WERI-Rb-1 (cell line): ENCODE results near the gene DYNC1I1.

Experiments
- DNase-seq: peaks from one replicate; pipeline ENCODE4 v3.0.0-alpha.2; 2020
- H3K27ac ChIP-seq: fragments of 250-450 bp; sonication (Bioruptor Pico); 2 replicates; pipeline ENCODE4 v1.5.1; 2020; ENCODE audit warnings: mild to moderate bottlenecking, moderate library complexity
- H3K27me3 ChIP-seq: fragments of 250-450 bp; sonication (Bioruptor Pico); 2 replicates; pipeline ENCODE4 v1.5.1; 2021; ENCODE audit warnings: mild to moderate bottlenecking, low read depth, moderate library complexity; ENCODE audit not compliant: insufficient read depth, severe bottlenecking
- H3K36me3 ChIP-seq: fragments of 250-450 bp; sonication (Bioruptor Pico); 2 replicates; pipeline ENCODE4 v1.5.1; 2020; ENCODE audit warnings: mild to moderate bottlenecking, moderate library complexity
- H3K4me3 ChIP-seq: 2 replicates; pipeline ENCODE4 v1.5.1; 2011; ENCODE audit warnings: low read depth, mild to moderate bottlenecking, control low read depth, low read length
- H3K9me3 ChIP-seq: fragments of 250-450 bp; sonication (Bioruptor Pico); 2 replicates; pipeline ENCODE4 v1.5.1; 2021; ENCODE audit warnings: mild to moderate bottlenecking, moderate library complexity; ENCODE audit not compliant: severe bottlenecking
- CTCF ChIP-seq: IDR thresholded peaks from 2 replicates; pipeline ENCODE4 v1.5.1; 2011; ENCODE audit warnings: low read depth, mild to moderate bottlenecking, control low read depth, inconsistent platforms, low read length

DYNC1I1 gene

GRCh38 chr7:95804052-95804451, 31.7 kb downstream of the DYNC1I1 start:
- no peak overlapping the region for H3K27ac ChIP-seq
- DNase-seq: no peak
- H3K9me3 ChIP-seq: no peaks in the 10 kb centered on the region
- no peak for TF ChIP-seq CTCF
- H3K27me3 ChIP-seq: no peaks in the 10 kb centered on the region
- H3K4me3 ChIP-seq: no peak overlapping the region
- H3K36me3 ChIP-seq: no peaks in the 10 kb centered on the region

- no peak overlapping the region for H3K4me3 ChIP-seq
- no peaks in the 10 kb centered on the region for H3K27me3 ChIP-seq
These were observed 33.6 kb downstream of the DYNC1I1 start for GRCh38 chr7:95805909-95806308.

GRCh38 chr7:95808396-95808795, 36.0 kb downstream of the DYNC1I1 start:
- no peak for DNase-seq
- TF ChIP-seq CTCF: no peak
- no peaks in the 10 kb centered on the region for H3K9me3 ChIP-seq
- H3K27me3 ChIP-seq: no peaks in the 10 kb centered on the region
- H3K36me3 ChIP-seq: no peaks in the 10 kb centered on the region
- no peak overlapping the region for H3K27ac ChIP-seq
- no peak overlapping the region for H3K4me3 ChIP-seq

More at GRCh38 chr7:95805909-95806308, 33.6 kb downstream of the DYNC1I1 start:
- DNase-seq: no peak
- Histone ChIP-seq H3K9me3 (no peaks in the 10 kb centered on the region), H3K36me3 (no peaks in the 10 kb centered on the region), H3K27ac (no peak overlapping the region)
- TF ChIP-seq CTCF: no peak

GRCh38 chr7:95811846-95812445, 39.6 kb downstream of the DYNC1I1 start:
- Histone ChIP-seq H3K4me3 (no peak overlapping the region), H3K27ac (no peak overlapping the region), H3K36me3 (no peaks in the 10 kb centered on the region), H3K27me3 (no peaks in the 10 kb centered on the region), H3K9me3 (no peaks in the 10 kb centered on the region)
- DNase-seq: no peak
- no peak for TF ChIP-seq CTCF

GRCh38 chr7:95814721-95815120, 42.4 kb downstream of the DYNC1I1 start:
- no peaks in the 10 kb centered on the region for H3K9me3 ChIP-seq
- DNase-seq: no peak

More at GRCh38 chr7:95814721-95815120, 42.4 kb downstream of the DYNC1I1 start:
- H3K4me3 ChIP-seq: no peak overlapping the region
- H3K36me3 ChIP-seq: no peaks in the 10 kb centered on the region
- H3K27me3 ChIP-seq: no peaks in the 10 kb centered on the region
- no peak overlapping the region for H3K27ac ChIP-seq
- no peak for TF ChIP-seq CTCF
